Stimulated activated CD8-positive, alpha-beta memory T cell treated with anti-CD3 and anti-CD28 coated beads, Interleukin-15, amount 100 ng/mL, for 1 hour (primary cell): ENCODE data around the gene AURKAIP1.
A peak's percentile ranks its signal among the peaks of the same experiment; 100 is the strongest.
"Not testable (repeated sequence)": the region's sequence is repeated elsewhere in the genome, so short reads cannot be mapped to it uniquely, and the experiment has no call there.

Experiments used
- DNase-seq: peaks from one replicate; pipeline ENCODE4 v3.0.0-alpha.2; 2020; ENCODE audit warnings: low read depth

Gene AURKAIP1

GRCh38 chr1:1406101-1406820 is 31.3 kb upstream of the AURKAIP1 start:
- DNase-seq: no peak

- DNase-seq: no peak
These were observed 28.6 kb upstream of the AURKAIP1 start for GRCh38 chr1:1403653-1404052.

GRCh38 chr1:1402901-1403392 is 27.9 kb upstream of the AURKAIP1 start:
- not testable (repeated sequence) for DNase-seq

- no peak for DNase-seq
These were observed 27.3 kb upstream of the AURKAIP1 start for GRCh38 chr1:1402072-1402900.

- no peak for DNase-seq
These were observed 26.5 kb upstream of the AURKAIP1 start for GRCh38 chr1:1401457-1402010.

GRCh38 chr1:1400576-1401456 is 25.8 kb upstream of the AURKAIP1 start:
- DNase-seq: no peak

- DNase-seq: no peak
These were observed 25.0 kb upstream of the AURKAIP1 start for GRCh38 chr1:1399872-1400575.

- peak; percentile 96 for DNase-seq
These were observed 24.3 kb upstream of the AURKAIP1 start, which contains the start of gene CCNL2 for GRCh38 chr1:1399187-1399871. TSS of gene CCNL2 (minus strand) at chr1:1399335. CDS start at chr1:1399306, 29 bp downstream.

- DNase-seq: no peak
These were observed 23.7 kb upstream of the AURKAIP1 start for GRCh38 chr1:1398677-1399186.

GRCh38 chr1:1397839-1398523 is 23.0 kb upstream of the AURKAIP1 start:
- DNase-seq: no peak

- DNase-seq: no peak
These were observed 20.2 kb upstream of the AURKAIP1 start for GRCh38 chr1:1395166-1395565.

- DNase-seq: no peak
These were observed 19.1 kb upstream of the AURKAIP1 start for GRCh38 chr1:1394116-1394515.

- DNase-seq: no peak
These were observed 18.4 kb upstream of the AURKAIP1 start for GRCh38 chr1:1393428-1393827.

GRCh38 chr1:1393014-1393413 is 18.0 kb upstream of the AURKAIP1 start:
- DNase-seq: no peak

GRCh38 chr1:1391225-1391624 is 16.2 kb upstream of the AURKAIP1 start:
- no peak for DNase-seq

GRCh38 chr1:1390675-1391074 is 15.7 kb upstream of the AURKAIP1 start:
- DNase-seq: no peak

GRCh38 chr1:1388078-1388472 is 13.1 kb upstream of the AURKAIP1 start:
- no peak for DNase-seq

GRCh38 chr1:1387098-1388077 is 12.4 kb upstream of the AURKAIP1 start:
- no peak for DNase-seq
